Neural crest cell (in vitro differentiated cells): ENCODE measurements around the gene SPNS3. TPM values are rescaled to one million over a fixed set of nuclear protein-coding genes. Genes with fewer than 3 reads are reported as not detected.

Experiments used
- DNase-seq: peaks from one replicate; pipeline ENCODE4 v3.0.0; 2021; ENCODE audit warnings: low read depth, mixed read lengths, low spot score
- H3K27ac Mint-ChIP-seq: one replicate; pipeline ENCODE4 v1.8.0; 2021; ENCODE audit warnings: mild to moderate bottlenecking, mixed read lengths; ENCODE audit not compliant: unreplicated experiment
- H3K27me3 Mint-ChIP-seq: 2 replicates; pipeline ENCODE4 v1.8.0; 2021; ENCODE audit warnings: low read depth, mild to moderate bottlenecking, mixed read lengths
- H3K36me3 Mint-ChIP-seq: 2 replicates; pipeline ENCODE4 v1.8.0; 2021; ENCODE audit warnings: low read depth, mild to moderate bottlenecking, mixed read lengths
- H3K4me1 Mint-ChIP-seq: 2 replicates; pipeline ENCODE4 v1.8.0; 2021; ENCODE audit warnings: mixed read lengths
- H3K4me3 Mint-ChIP-seq: one replicate; pipeline ENCODE4 v1.8.0; 2021; ENCODE audit warnings: mild to moderate bottlenecking, mixed read lengths
- H3K9me3 Mint-ChIP-seq: 2 replicates; pipeline ENCODE4 v1.8.0; 2021; ENCODE audit warnings: mixed read lengths
- total RNA-seq: library from RNA; stranded (reverse); gene quantifications from 2 replicates; pipeline ENCODE4 v1.2.1, GENCODE V29; 2021
- TF ChIP-seq, protein P1 (sequence below): fragments of 200-600 bp; sonication (generic); conservative IDR thresholded peaks from 2 replicates; pipeline ENCODE4 v1.5.0; 2021; ENCODE audit warnings: antibody characterized with exemption, mild to moderate bottlenecking

The SPNS3 gene
- total RNA-seq, 1 donor from 2014 or later = not detected

DNA sequence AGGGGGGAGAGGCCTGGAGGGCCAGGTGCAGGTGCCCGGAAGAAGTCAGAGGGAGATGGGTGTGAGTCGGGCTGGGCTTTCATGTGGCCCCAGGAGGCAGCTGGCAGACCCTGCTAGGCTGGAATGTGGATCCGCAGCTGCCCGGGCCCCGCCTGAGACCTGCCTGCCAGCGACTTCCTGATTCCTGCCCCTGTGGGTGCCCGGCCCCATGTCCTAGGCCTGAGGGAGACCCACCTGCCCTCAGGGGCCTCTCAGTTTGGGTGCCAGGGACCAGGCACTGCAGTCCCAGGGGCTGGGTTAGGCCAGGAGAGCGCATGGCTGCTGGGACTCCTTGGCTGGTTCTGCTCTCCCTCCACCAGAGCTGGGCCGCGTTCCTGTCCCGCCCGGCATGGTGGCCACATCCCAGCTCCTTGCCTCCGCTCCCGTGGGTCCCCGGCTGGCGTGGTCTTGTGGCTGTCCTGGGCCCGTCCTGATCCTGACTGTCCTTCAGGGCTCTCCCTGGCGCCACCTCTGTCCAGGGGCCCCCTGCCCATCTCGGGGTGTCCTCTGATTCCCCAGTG is 42.9 kb downstream of the SPNS3 start:
- Mint-ChIP-seq H3K4me1 (peaks cover 7% of the 10 kb centered on the region), H3K27ac (no peak overlapping the region), H3K9me3 (no peaks in the 10 kb centered on the region), H3K36me3 (no peaks in the 10 kb centered on the region), H3K4me3 (no peak overlapping the region), H3K27me3 (no peaks in the 10 kb centered on the region)
- TF ChIP-seq, protein P1, sequence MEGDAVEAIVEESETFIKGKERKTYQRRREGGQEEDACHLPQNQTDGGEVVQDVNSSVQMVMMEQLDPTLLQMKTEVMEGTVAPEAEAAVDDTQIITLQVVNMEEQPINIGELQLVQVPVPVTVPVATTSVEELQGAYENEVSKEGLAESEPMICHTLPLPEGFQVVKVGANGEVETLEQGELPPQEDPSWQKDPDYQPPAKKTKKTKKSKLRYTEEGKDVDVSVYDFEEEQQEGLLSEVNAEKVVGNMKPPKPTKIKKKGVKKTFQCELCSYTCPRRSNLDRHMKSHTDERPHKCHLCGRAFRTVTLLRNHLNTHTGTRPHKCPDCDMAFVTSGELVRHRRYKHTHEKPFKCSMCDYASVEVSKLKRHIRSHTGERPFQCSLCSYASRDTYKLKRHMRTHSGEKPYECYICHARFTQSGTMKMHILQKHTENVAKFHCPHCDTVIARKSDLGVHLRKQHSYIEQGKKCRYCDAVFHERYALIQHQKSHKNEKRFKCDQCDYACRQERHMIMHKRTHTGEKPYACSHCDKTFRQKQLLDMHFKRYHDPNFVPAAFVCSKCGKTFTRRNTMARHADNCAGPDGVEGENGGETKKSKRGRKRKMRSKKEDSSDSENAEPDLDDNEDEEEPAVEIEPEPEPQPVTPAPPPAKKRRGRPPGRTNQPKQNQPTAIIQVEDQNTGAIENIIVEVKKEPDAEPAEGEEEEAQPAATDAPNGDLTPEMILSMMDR = no peak
- DNase-seq = no peak

DNA sequence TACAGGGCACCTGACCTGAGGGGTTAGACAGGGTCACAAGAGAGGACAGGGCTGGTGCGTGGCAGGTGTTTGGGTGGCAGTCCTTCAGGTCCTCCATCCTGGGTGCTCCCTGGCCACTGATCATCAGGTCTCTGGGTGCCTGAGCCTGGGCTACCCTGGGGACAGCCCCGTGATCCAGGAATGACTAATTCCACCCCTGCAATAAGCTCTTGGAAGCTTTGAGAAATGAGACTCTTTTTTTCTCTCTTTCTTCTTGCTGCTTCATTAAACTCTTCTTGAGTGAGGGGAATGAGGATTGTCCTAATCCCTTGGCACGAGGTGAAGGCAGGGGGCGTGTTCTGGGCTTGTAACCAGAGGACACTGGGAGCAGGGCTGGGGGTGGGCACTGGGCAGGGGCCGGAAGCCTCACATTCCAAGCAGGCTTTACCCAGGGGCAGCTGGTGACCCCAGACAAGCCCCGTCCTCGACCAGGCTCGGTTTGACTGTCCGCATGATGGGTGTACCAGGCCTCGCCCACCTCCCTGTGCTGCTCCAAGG is 43.6 kb downstream of the SPNS3 start:
- no peak for DNase-seq
- H3K4me1 Mint-ChIP-seq = peaks cover 7% of the 10 kb centered on the region
- no peaks in the 10 kb centered on the region for H3K27me3 Mint-ChIP-seq
- TF ChIP-seq, protein P1 = no peak
- H3K36me3 Mint-ChIP-seq = no peaks in the 10 kb centered on the region
- no peaks in the 10 kb centered on the region for H3K9me3 Mint-ChIP-seq
- H3K27ac Mint-ChIP-seq = no peak overlapping the region
- H3K4me3 Mint-ChIP-seq = no peak overlapping the region

DNA sequence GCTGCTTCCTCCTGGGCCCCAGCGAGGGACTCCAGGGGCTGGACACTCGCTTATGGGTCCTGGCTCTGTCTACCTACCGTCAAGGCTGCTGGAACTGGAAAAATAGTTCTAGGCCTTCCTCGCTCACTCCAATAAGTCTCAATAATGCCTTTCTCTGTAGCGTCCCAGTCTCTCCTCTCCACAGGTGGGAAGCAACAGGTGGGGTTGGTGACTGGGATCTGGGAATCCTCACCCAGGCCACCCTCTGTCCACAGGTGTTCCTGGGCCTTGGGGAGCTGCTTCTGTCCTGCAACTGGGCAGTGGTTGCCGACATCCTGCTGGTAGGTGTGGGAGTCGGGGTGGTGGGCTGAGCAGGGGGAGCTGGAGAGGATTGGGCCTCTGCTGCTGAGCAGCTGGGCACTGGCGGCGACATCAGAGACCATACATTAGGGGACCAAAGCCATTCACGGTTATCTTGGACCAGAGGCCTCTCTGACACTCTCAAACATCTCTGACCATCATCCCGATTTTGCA is 44.6 kb downstream of the SPNS3 start:
- Mint-ChIP-seq H3K4me3 (no peak overlapping the region), H3K9me3 (no peaks in the 10 kb centered on the region), H3K27ac (no peak overlapping the region), H3K4me1 (peaks cover 7% of the 10 kb centered on the region), H3K36me3 (no peaks in the 10 kb centered on the region), H3K27me3 (no peaks in the 10 kb centered on the region)
- DNase-seq = no peak
- TF ChIP-seq, protein P1 = no peak

DNA sequence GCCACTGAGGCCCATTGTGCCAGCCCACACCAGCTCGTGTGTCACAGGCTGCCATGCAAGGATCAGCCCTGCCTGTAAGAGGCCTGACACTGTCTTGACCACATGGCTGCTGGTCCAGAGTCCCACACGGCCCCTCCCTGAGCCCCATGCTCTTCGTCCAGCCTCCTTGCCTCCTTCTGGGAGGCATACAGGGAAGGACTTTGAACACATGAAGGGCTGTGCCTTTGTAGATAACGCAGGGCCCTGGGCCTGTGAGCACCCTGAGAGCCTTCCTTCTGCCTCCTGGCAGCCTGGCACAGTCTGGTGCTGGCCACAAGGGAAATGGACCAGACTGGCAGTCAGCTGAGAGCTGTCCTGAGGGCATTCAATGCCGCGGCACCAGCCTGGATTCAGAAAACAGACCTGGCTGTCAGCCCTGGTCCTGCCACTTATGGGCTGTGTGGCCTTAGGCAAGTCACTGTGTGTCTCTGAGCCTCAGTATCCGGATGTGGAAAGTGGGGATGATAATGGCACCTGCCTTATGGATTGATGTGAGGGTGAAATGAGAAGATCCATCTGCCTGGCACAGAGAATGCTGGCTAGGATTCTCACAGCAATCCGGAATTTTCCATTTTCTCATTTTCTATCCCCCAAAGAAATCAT is 45.7 kb downstream of the SPNS3 start:
- no peaks in the 10 kb centered on the region for H3K27me3 Mint-ChIP-seq
- no peaks in the 10 kb centered on the region for H3K36me3 Mint-ChIP-seq
- H3K4me1 Mint-ChIP-seq = peaks cover 7% of the 10 kb centered on the region
- TF ChIP-seq, protein P1 = no peak
- no peaks in the 10 kb centered on the region for H3K9me3 Mint-ChIP-seq
- H3K27ac Mint-ChIP-seq = no peak overlapping the region
- DNase-seq = no peak
- no peak overlapping the region for H3K4me3 Mint-ChIP-seq

DNA sequence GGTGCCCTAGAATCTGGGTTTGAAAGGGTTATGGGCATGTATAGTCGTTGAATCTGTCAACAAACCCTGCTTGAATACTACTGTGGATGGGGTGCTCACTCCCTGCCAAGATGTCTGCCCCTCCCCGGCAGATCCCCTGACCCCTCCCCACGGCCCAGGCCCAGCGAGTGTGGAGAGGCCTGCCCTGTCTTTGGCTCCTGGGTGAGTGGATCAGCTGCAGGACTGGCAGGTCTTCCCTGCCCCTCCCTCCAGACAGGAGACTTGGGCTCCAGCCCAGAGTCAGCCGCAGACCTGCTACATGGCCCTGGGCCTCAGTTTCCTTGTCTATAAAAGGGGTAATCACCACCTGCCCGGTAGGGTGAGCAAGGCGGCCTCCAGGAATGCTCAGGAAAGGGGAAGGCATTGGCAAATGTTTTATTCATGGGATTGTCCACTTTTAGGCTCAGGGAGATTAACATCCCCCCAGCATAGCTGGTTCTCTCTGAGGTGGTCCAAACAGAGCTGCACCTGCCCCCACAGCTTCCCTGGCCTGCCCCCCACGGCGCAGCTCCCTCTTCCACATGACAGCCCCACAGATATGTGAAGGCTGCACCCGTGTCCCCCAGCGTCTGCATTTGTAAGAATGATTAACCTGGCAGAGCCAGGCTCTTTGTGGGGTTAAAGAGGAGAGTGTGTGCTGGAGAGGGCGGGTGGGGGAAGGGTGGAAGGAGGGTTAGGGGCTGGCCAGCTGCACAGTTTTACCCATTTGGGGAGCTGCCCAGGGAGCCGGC is 46.4 kb downstream of the SPNS3 start:
- no peak overlapping the region for H3K27ac Mint-ChIP-seq

More for the DNA sequence above, 46.4 kb downstream of the SPNS3 start:
- peaks cover 7% of the 10 kb centered on the region for H3K4me1 Mint-ChIP-seq
- no peaks in the 10 kb centered on the region for H3K27me3 Mint-ChIP-seq
- no peaks in the 10 kb centered on the region for H3K9me3 Mint-ChIP-seq
- H3K36me3 Mint-ChIP-seq = no peaks in the 10 kb centered on the region
- TF ChIP-seq, protein P1 = no peak
- H3K4me3 Mint-ChIP-seq = no peak overlapping the region
- DNase-seq = no peak
